Panc1 (cell line): Measurements from ENCODE around the gene TMEM8B. TPM values are rescaled to one million over a fixed set of nuclear protein-coding genes. Genes with fewer than 3 reads are reported as not detected.
A peak's percentile ranks its signal among the peaks of the same experiment; 100 is the strongest.

Experiments
- ATAC-seq: fragments of 200-7000 bp; cut with Tn5 transposase; 2 replicates; pipeline ENCODE4 v1.9.1; 2020; ENCODE audit warnings: mild to moderate bottlenecking, moderate library complexity
- BruUV-seq: library from RNA; stranded (reverse); fragments of 400-500 nt; replicated peaks from 2 replicates; lab custom pipeline; 2021; lab: Mats Ljungman, UMichigan
- CTCF ChIA-PET: fragments of 300-600 bp; sonication (Branson Sonifier 250); formaldehyde crosslinking; loops from one replicate; lab custom pipeline; 2022; ENCODE audit warnings: antibody characterized with exemption; lab: Charles Lee
- POLR2A ChIA-PET: fragments of 300-600 bp; sonication (Branson Sonifier 250); formaldehyde crosslinking; loops from one replicate; lab custom pipeline; 2022; ENCODE audit warnings: antibody characterized with exemption; lab: Charles Lee
- DNase-seq: peaks from one replicate; pipeline ENCODE4 v3.0.0-alpha.2; 2010; ENCODE audit warnings: low read depth, low spot score
- H3K27ac ChIP-seq: 2 replicates; pipeline ENCODE4 v1.5.1; 2011; ENCODE audit warnings: mild to moderate bottlenecking, low read length, inconsistent platforms
- H3K27me3 ChIP-seq: fragments of 200-500 bp; sonication (Bioruptor generic); 2 replicates; pipeline ENCODE4 v1.6.0; 2014; ENCODE audit warnings: low read length, inconsistent platforms; ENCODE audit not compliant: control insufficient read depth, insufficient read depth
- H3K36me3 ChIP-seq: fragments of 200-500 bp; sonication (Bioruptor generic); 2 replicates; pipeline ENCODE4 v1.5.1; 2014; ENCODE audit warnings: inconsistent platforms, mild to moderate bottlenecking, low read length, moderate library complexity; ENCODE audit not compliant: control insufficient read depth, insufficient read depth
- H3K4me1 ChIP-seq: 2 replicates; pipeline ENCODE4 v1.5.1; 2011; ENCODE audit warnings: inconsistent platforms, mild to moderate bottlenecking, low read length, moderate library complexity; ENCODE audit not compliant: control insufficient read depth, insufficient read depth
- H3K4me3 ChIP-seq, 2 experiments: 2 replicates each; pipeline ENCODE4 v1.5.1; 2011 to 2012; ENCODE audit warnings: low read depth in 2 of 2, low read length in 2 of 2, mild to moderate bottlenecking in 2 of 2, inconsistent platforms in 1 of 2, moderate library complexity in 1 of 2
- H3K9me3 ChIP-seq: fragments of 200-500 bp; sonication (Bioruptor generic); 2 replicates; pipeline ENCODE4 v1.5.1; 2014; ENCODE audit warnings: low read depth, mild to moderate bottlenecking, inconsistent platforms, low read length, moderate library complexity; ENCODE audit not compliant: control insufficient read depth, insufficient read depth
- CTCF ChIP-seq: fragments of 450-650 bp; IDR thresholded peaks from 2 replicates; pipeline ENCODE4 v1.5.1; 2017; ENCODE audit warnings: mild to moderate bottlenecking
- POLR2AphosphoS5 ChIP-seq: IDR thresholded peaks from 2 replicates; pipeline ENCODE4 v1.6.1; 2012; ENCODE audit warnings: mild to moderate bottlenecking, low read depth, low read length, moderate library complexity
- SIN3A ChIP-seq: IDR thresholded peaks from 2 replicates; pipeline ENCODE4 v1.6.1; 2012; ENCODE audit warnings: low read depth, mild to moderate bottlenecking, low read length, moderate library complexity, borderline replicate concordance; ENCODE audit not compliant: insufficient read depth
- TCF7L2 ChIP-seq: IDR thresholded peaks from 2 replicates; pipeline ENCODE4 v1.6.1; 2011; ENCODE audit warnings: mild to moderate bottlenecking, low read depth, low read length, inconsistent platforms
- in situ Hi-C: cut with HindIII; loops from 2 replicates; pipeline ENCODE4 v1.10.0; 2016; ENCODE audit warnings: low sequenced_read_pairs, low pct_unique_long_range_greater_than_20kb
- intact Hi-C: fragments of 100-400 bp; cut with micrococcal nuclease; formaldehyde crosslinking; loops from one replicate; pipeline ENCODE4 v1.10.0; 2022; ENCODE audit not compliant: unreplicated experiment
- total RNA-seq: library from RNA; stranded (reverse); gene quantifications from one replicate; pipeline ENCODE4 v1.2.1, GENCODE V29; 2021; ENCODE audit not compliant: unreplicated experiment
- TF ChIP-seq, protein P1 (sequence below), 2 experiments: IDR thresholded peaks; 2 replicates each; pipeline ENCODE4 v1.6.1; 2011 to 2012; ENCODE audit warnings: low read depth in 2 of 2, control low read depth in 1 of 2, low read length in 1 of 2, mild to moderate bottlenecking in 1 of 2, moderate library complexity in 1 of 2; ENCODE audit not compliant: insufficient read depth in 1 of 2

The TMEM8B gene
- total RNA-seq, 1 experiment from 2014 or later = 7.9 TPM

- Histone ChIP-seq H3K27me3 (no peaks in the 10 kb centered on the region), H3K4me3 (no peak overlapping the region), H3K36me3 (no peaks in the 10 kb centered on the region), H3K4me1 (0 out of 2 replicates have a peak, but pooled peaks cover 3% of the 10 kb centered on the region), H3K9me3 (no peaks in the 10 kb centered on the region), H3K27ac (no peak overlapping the region)
- no TSS peak for BruUV-seq
- ChIA-PET CTCF (interaction anchor here (0.5 to 1.4 kb wide), 20 partner anchors 12 to 438 kb away, joined by 3 to 18 read pairs (median 5); partner anchors contain the start of gene SPAG8), POLR2A (interaction anchor here (0.6 kb wide), 1 partner anchor 468 kb away, joined by 3 read pairs; the partner anchor contains the start of gene GNE)
- DNase-seq (no peak), ATAC-seq (peak; percentile 96)
- in situ Hi-C loops = no loop called here
- intact Hi-C loops = loop anchor here (1.0 kb wide), 1 partner anchor 92 kb away; no protein-coding TSS in a partner anchor
- peak; percentile 94 for TF ChIP-seq CTCF
- TF ChIP-seq, protein P1, sequence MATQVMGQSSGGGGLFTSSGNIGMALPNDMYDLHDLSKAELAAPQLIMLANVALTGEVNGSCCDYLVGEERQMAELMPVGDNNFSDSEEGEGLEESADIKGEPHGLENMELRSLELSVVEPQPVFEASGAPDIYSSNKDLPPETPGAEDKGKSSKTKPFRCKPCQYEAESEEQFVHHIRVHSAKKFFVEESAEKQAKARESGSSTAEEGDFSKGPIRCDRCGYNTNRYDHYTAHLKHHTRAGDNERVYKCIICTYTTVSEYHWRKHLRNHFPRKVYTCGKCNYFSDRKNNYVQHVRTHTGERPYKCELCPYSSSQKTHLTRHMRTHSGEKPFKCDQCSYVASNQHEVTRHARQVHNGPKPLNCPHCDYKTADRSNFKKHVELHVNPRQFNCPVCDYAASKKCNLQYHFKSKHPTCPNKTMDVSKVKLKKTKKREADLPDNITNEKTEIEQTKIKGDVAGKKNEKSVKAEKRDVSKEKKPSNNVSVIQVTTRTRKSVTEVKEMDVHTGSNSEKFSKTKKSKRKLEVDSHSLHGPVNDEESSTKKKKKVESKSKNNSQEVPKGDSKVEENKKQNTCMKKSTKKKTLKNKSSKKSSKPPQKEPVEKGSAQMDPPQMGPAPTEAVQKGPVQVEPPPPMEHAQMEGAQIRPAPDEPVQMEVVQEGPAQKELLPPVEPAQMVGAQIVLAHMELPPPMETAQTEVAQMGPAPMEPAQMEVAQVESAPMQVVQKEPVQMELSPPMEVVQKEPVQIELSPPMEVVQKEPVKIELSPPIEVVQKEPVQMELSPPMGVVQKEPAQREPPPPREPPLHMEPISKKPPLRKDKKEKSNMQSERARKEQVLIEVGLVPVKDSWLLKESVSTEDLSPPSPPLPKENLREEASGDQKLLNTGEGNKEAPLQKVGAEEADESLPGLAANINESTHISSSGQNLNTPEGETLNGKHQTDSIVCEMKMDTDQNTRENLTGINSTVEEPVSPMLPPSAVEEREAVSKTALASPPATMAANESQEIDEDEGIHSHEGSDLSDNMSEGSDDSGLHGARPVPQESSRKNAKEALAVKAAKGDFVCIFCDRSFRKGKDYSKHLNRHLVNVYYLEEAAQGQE (IDR thresholded peaks at IDR 0.05; ENCODE audit: insufficient read depth in 1 of 2, low read depth in 2 of 2, low read length in 1 of 2) = no peak
- TF ChIP-seq TCF7L2 = no peak
- no peak for TF ChIP-seq SIN3A
Observed at GRCh38 chr9:35790385-35791296, 38.4 kb upstream of the TMEM8B start.

DNA sequence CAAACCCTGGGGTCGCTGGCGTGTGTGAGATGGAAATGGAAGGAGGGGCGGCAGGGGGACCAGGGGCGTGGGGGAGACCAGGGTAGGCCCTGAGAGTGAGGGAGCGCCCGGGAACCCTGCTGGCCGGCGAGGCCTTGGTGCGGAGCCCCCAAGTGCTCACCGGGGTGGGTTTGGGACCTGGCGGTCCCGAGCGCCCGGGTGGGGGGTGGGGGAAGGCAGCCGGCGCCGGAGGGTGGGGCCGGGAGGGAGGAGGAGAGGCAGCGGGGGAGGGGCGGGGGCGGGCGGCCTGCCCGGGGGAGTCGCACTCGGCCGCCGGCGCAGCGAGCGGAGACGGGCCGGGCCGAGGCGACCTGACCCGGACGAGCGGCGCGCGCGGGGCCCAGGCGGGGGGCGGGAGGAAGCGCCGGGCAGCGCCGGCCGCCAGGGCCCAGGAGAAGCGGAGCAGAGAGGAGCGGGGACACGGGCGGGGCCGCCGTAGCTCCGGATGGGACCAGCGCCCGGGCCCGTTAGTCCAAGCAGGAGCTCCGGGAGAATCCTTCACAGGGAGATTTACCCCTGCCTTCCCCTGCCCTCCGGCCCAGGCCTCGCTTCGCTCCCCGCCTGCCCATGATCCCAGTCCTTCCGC, 37.6 kb upstream of the TMEM8B start, which contains the start of gene NPR2:
Gene NPR2, plus strand, starts transcription at position 295 of the 625 bp plus-strand sequence. CDS start 818 bp downstream, outside the sequence.
- intact Hi-C loops = no loop called here
- ATAC-seq = no peak
- POLR2A ChIA-PET = interaction anchor here (0.6 kb wide), 1 partner anchor 57 kb away, joined by 3 read pairs; no protein-coding TSS in a partner anchor
- no peaks in the 10 kb centered on the region for H3K27me3 ChIP-seq
- BruUV-seq = no TSS peak
- no peak within 1 kb of the TSS for H3K27ac ChIP-seq
- in situ Hi-C loops = no loop called here
- CTCF ChIA-PET = no interaction called here
- no peak for DNase-seq
- 0 out of 2 replicates have a peak, but pooled peaks cover 3% of the 10 kb centered on the region for H3K4me1 ChIP-seq
- H3K9me3 ChIP-seq = no peaks in the 10 kb centered on the region
- TF ChIP-seq SIN3A = no peak
- TF ChIP-seq TCF7L2 = no peak
- TF ChIP-seq, protein P1 (IDR thresholded peaks at IDR 0.05; ENCODE audit: insufficient read depth in 1 of 2, low read depth in 2 of 2, low read length in 1 of 2) = no peak
- no peak for TF ChIP-seq CTCF
- no peak for TF ChIP-seq POLR2AphosphoS5
- H3K36me3 ChIP-seq = no peaks in the 10 kb centered on the region
- no peak within 1 kb of the TSS for H3K4me3 ChIP-seq
